ENCODE data around the gene CKLF.

- no peak for TF ChIP-seq CTCF (IDR thresholded peaks at IDR 0.05)
- no peak for TF ChIP-seq POLR2A (IDR thresholded peaks at IDR 0.05)
These were observed 28.3 kb downstream of the CKLF start for GRCh38 chr16:66580605-66581209.
